ENCODE measurements around the gene PRCD.

PRCD gene

GRCh38 chr17:76574166-76574565, 34.3 kb downstream of the PRCD start:
- DNase-seq = no peak

- DNase-seq = no peak
These were observed 35.7 kb downstream of the PRCD start for GRCh38 chr17:76575570-76575969.

- DNase-seq = no peak
These were observed 36.3 kb downstream of the PRCD start for GRCh38 chr17:76576189-76576588.

GRCh38 chr17:76577876-76578275, 38.0 kb downstream of the PRCD start:
- DNase-seq = no peak

GRCh38 chr17:76578376-76578775, 38.5 kb downstream of the PRCD start:
- DNase-seq = no peak

GRCh38 chr17:76579281-76579680, 39.4 kb downstream of the PRCD start:
- DNase-seq = peak; percentile 48

- no peak for DNase-seq
These were observed 41.7 kb downstream of the PRCD start for GRCh38 chr17:76581515-76581914.

- no peak for DNase-seq
These were observed 42.8 kb downstream of the PRCD start for GRCh38 chr17:76582660-76583059.

GRCh38 chr17:76584427-76585032, 44.7 kb downstream of the PRCD start:
- DNase-seq = no peak

GRCh38 chr17:76585033-76585648, 45.3 kb downstream of the PRCD start:
- peak; percentile 48 for DNase-seq

- DNase-seq = peak; percentile 84
These were observed 46.1 kb downstream of the PRCD start, which contains the start of gene ST6GALNAC2 for GRCh38 chr17:76585649-76586593. Gene ST6GALNAC2, minus strand, starts transcription at chr17:76585860. Its CDS starts 52 bp downstream, at chr17:76585808.

GRCh38 chr17:76586741-76587487, 47.1 kb downstream of the PRCD start:
- peak; percentile 11 for DNase-seq

- DNase-seq = no peak
These were observed 48.3 kb downstream of the PRCD start for GRCh38 chr17:76588182-76588581.

- DNase-seq = no peak
These were observed 53.6 kb downstream of the PRCD start for GRCh38 chr17:76593384-76593826.

GRCh38 chr17:76593959-76594358, 54.1 kb downstream of the PRCD start:
- DNase-seq = no peak

GRCh38 chr17:76594690-76595089, 54.8 kb downstream of the PRCD start:
- no peak for DNase-seq

All from inflammatory macrophage treated with lipopolysaccharide for 4 hours (primary cell).